ENCODE measurements around the gene CXXC4.

GRCh38 chr4:104504536-104504935 lies 9.8 kb upstream of the CXXC4 start:
- TF ChIP-seq, protein P1, sequence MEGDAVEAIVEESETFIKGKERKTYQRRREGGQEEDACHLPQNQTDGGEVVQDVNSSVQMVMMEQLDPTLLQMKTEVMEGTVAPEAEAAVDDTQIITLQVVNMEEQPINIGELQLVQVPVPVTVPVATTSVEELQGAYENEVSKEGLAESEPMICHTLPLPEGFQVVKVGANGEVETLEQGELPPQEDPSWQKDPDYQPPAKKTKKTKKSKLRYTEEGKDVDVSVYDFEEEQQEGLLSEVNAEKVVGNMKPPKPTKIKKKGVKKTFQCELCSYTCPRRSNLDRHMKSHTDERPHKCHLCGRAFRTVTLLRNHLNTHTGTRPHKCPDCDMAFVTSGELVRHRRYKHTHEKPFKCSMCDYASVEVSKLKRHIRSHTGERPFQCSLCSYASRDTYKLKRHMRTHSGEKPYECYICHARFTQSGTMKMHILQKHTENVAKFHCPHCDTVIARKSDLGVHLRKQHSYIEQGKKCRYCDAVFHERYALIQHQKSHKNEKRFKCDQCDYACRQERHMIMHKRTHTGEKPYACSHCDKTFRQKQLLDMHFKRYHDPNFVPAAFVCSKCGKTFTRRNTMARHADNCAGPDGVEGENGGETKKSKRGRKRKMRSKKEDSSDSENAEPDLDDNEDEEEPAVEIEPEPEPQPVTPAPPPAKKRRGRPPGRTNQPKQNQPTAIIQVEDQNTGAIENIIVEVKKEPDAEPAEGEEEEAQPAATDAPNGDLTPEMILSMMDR (IDR thresholded peaks at IDR 0.05): no peak
- TF ChIP-seq POLR2A (IDR thresholded peaks at IDR 0.05): no peak

Measured in thyroid gland (tissue), 4 donors.